Dermis microvascular lymphatic vessel endothelial cell (primary cell): ENCODE data around the gene SUCLG2. TPM values are rescaled to one million over a fixed set of nuclear protein-coding genes. Genes with fewer than 3 reads are reported as not detected.

Source experiments
- DNase-seq, 2 donors: peaks; one replicate each; pipeline versions ENCODE4 v3.0.0 to v3.0.0-alpha.2; 2010; ENCODE audit warnings: low read depth in 2 of 2
- total RNA-seq: library from RNA; depleted of rRNA; stranded (reverse); fragments of >200 nt; gene quantifications from 2 replicates; pipeline ENCODE4 v1.2.1, GENCODE V29; 2014

SUCLG2 gene, protein sequence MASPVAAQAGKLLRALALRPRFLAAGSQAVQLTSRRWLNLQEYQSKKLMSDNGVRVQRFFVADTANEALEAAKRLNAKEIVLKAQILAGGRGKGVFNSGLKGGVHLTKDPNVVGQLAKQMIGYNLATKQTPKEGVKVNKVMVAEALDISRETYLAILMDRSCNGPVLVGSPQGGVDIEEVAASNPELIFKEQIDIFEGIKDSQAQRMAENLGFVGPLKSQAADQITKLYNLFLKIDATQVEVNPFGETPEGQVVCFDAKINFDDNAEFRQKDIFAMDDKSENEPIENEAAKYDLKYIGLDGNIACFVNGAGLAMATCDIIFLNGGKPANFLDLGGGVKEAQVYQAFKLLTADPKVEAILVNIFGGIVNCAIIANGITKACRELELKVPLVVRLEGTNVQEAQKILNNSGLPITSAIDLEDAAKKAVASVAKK
- total RNA-seq, result 31.5 and 34.9 TPM in 2 replicates

DNA sequence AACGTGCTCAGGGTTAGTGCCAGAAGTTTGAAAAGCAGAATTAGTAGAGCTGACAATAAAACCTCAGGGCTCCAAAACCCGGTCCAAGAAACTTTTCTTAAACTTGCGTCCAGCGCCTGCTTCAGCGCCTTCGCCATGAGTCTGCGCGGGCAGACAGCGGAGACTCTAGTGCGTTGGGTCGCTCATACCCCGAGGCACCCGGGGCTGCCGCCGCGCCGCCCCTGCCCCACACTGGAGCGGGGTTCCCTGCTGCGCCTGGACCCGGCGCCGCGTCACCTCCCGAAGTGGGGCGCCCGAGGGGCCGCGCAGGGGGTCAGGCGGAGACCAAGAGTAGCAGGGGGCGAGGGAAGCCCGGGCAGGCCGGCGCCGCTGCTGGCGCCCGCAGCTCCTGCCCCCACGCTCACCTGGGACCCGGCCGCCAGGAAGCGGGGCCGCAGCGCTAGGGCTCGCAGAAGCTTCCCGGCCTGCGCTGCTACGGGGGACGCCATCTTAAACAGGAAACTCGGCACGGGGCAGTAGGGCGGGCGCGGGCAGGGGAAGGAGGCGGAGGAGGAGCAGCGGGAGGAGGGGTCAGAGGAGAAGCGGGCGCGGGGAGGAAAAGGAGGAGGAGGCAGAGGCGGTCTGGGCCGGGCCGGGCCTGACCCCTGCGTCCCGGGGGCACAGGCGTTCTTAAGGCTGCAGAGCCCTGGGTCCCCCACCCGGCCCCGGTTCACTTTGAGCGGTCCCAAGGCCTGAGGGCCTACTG, at the start of gene SUCLG2:
Gene SUCLG2 (minus strand): TSS at position 514 of the 745 bp plus-strand sequence. CDS start 26 bp downstream, at position 488.
- peak; percentile 18 to 84 for DNase-seq

DNA sequence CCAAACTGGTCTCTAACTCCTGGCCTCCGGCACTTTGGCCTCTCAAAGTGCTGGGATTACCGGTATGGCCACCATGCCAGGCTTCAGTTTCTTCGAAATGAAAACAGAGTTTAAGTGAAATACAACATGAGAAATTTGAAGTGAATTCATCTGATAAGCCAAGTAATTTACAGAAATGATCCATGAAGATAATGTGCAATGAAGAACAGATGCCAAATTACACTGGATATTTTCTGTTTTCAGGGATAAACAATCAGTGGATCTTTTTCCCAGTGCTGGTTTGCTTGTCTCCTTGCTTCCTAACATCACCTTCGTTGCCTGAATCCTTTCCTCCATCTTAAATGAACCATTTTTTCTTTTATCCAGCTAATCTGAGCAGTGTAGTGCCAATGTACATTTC, 46.2 kb upstream of the SUCLG2 start:
- DNase-seq, result no peak

DNA sequence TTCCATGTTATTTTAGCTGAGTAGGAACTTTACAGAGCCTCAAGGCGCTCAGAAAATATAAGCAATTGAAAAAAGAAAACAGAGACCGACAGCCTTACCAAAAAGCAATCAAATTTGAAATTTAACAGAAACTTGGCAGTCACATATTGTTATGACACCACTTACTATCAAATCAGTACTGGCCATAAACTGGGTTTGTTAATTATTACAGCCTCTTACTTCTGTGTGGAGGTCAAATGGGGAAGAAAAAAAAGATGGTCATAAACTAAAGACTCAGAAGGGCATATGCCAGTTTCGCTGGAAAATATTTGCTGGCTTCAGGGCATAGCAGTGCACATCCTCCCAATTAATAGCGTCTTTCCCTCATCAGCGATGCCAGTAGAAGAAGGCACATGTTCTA, 45.5 kb upstream of the SUCLG2 start:
- DNase-seq, result no peak

DNA sequence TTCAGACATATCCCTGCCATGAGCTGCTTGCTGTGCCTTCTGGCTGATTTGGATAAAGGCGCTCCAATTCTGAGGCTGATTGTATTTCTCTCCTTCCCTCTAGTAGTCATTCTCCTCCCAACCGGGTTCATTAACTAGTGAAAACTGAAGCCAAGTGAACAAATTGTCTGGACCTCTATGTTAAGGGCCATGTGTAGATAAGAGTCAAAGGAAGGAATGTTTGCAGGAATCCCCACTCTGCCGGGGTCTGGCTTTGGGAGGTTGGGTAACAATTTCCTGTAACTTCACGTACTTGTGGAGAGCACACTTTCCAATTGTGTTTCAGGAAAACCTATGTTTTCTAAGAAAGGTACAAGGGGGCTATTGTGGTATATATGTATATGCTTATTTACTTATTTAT, 38.2 kb upstream of the SUCLG2 start:
- DNase-seq, result no peak

DNA sequence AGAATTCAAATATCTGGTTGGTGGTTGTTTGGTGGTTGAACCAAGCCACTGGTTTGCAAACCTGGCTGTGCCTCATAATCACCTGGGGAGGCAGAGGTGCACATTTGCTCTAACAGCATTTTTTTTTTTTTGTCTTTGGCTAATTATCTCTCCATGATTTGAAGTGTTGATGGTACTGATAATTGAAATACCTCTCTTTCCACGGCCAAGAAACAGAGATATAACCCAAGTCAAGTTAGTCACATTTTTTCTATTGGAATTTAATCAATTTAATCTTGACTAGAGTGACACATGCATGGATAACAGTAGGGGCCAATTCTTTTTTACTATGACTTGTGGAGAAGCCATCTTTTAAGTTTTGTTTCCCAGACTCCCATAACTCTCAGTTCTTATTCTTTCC, 37.5 kb upstream of the SUCLG2 start:
- no peak for DNase-seq

DNA sequence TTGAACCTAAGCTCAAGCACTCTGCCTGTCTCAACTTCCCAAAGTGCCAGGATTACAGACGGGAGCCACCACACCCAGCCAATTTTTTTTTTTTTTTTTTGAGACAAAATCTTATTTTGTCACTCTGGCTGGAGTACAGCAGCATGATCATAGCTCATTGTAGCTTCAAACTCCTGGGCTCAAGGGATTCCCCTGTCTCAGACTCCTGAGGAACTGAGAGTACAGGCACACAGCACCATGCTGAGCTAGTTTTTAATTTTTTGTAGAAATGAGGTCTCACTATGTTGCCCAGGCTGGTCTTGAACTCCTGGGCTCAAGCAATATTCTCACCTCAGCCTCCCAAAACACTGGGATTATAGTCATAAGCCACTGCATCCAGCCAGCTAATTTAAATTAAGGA, 36.8 kb upstream of the SUCLG2 start:
- DNase-seq, result no peak

DNA sequence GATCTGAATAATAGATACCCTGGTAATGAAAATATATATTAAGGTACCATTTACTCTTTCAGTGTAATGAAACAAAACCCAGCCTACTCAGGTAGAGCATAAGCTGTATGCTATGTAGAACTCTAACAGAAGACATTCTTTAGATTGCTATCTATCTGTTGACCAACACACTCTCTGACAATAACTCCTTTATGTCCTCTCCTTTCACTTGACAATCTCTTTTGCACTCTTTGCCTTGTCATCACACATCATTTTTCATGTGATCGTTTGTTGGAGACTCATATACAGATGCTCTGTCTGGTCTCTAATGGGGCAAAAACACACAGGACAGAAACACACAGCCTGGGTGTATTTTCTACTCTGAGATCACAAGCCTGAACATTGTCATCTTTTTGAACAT, 35.4 kb upstream of the SUCLG2 start:
- no peak for DNase-seq

DNA sequence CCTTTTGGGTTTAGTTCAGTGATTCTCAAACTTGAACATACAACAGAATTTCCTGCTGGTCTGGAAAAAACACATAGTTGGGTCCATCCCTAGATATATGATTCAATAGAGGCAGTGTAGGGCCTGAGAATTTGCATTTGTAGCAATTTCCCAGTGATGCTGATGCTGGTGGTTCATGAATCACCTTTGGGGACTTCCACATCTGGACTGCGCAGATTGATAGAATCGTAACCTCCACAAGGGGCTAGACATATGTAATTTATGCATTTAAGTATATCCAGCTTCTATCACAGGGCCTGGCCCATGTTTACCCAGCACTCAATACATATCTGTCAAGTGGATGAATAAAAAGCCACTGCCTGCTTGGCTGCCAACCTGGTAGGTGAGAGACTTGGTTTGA, 33.8 kb upstream of the SUCLG2 start:
- no peak for DNase-seq

DNA sequence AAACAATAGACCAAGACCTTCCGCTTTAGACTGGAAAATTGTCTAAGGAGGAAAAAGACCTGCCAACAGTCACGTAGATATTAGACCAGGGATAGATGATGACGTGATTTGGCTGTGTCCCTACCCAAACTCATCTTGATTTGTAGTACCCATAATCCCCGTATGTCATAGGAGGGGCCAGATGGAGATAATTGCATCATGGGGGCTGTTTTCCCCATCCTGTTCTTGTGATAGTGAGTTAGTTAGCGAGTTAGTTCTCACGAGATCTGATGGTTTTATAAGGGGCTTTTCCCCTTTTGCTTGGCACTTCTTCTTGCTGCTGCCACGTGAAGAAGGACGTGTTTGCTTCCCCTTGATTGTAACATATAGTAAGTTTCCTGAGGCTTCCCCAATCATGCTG, 31.7 kb upstream of the SUCLG2 start:
- DNase-seq, result no peak

DNA sequence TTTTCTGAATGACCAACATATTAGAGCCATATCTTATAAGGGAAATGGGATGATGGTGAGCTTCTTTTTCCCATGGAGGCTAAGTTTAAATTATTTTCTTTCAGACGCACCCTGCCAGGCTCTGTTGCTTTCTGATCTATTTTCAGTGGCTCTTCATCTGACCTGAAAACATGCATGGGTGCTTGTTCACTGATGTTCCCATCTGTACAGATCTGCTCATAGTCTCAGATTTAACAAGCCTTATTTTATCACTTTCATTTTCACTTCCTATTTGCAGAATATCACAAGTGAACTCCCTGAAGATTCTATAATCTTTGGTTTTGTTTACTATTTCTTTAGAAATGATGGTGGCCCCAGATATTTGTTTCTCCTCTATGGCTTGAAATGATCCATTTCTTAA, 31.1 kb upstream of the SUCLG2 start:
- DNase-seq, result no peak

DNA sequence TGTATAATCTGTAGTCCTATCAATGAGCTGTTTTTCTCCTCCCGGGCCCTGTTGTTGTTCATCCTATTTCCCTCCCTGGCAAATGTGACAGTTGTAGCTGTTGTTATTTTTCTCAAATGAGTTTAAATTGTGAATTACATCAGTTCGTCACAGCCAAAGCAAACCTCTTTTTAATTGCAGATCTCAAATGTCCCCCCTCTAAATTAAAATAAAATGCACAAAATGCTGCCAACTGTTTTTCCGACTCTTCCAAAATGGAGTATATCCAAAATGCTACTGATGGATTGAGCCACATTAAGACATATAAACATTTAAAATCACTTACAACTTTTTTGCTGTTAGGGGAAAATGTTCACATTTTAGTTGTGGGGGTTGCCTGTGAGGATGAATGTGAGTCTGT, 29.8 kb upstream of the SUCLG2 start:
- no peak for DNase-seq

DNA sequence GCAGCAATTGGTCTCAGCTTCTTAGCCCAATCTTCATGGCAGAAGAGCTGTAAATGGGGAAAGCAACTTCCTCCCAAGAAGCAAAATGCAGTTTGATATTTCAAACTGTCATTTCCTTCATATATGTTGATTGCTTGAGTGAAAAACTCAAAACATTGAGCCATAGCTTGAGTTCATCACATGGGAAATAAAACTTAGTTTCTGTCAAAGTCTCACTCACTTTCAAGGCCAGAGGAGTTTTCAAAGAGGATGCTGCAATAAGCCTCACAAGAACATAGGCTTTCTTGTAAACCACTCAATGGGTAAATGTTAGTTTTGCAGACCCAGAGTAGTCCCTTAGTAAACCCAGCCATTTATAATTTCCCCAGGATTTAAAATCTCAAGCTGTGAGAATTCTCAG, 29.1 kb upstream of the SUCLG2 start:
- DNase-seq, result no peak

DNA sequence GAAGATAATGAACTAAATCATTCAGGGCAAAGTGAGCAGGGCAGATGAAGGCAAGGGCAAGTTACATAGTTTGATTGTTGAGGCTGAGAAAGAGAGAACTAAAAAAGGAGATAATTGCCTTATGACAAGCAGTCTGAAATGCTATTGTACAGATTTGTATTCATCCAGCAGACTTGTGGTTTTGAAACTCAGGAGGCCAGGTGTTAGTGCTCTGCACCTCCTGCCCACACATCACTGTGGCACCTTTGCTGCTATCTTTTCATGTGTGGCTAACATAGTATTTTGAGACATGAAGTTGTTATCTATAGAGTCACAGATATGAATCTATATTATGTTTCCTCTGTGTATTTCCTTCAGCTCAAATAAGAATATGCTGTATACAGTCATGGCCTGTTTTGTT, 24.3 kb upstream of the SUCLG2 start:
- DNase-seq, result no peak

DNA sequence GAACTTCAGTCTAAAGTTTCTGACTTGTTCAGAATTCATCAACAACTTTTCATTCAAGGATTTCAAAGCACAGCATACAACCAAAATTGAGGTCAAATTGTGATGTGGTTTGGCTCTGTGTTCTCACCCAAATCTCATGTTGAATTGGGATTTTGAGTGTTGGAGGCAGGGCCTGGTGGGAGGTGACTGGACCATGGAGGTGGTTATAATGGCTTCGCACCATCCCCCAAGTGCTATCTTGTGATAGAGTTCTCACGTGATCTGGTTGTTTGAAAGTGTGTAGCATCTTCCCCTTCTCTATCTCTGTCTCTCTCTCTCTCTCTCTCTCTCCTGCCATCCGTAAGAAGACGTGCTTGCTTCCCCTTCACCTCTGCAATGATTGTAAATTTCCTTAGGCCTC, 19.6 kb upstream of the SUCLG2 start:
- no peak for DNase-seq

DNA sequence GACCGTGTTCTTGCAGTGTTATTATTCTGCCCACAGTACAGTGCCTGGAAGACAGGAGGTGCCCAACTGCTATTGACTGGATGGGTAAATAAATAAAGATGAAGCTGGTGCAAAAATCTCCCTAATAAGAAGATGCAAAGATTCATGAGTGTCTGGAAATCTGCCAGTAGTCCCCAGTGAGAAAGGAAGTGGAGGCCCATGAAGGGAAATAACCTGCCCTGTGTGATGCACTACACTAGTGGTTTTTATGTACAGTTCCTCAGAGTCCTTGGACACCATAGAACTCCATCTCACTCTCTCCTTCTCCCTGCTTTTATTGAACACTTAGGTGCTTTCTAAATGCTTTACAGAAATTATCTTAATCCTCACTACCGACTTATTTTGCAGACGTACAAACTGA, 8.3 kb upstream of the SUCLG2 start:
- DNase-seq, result peak in 1 of 2 donors; percentile 13

DNA sequence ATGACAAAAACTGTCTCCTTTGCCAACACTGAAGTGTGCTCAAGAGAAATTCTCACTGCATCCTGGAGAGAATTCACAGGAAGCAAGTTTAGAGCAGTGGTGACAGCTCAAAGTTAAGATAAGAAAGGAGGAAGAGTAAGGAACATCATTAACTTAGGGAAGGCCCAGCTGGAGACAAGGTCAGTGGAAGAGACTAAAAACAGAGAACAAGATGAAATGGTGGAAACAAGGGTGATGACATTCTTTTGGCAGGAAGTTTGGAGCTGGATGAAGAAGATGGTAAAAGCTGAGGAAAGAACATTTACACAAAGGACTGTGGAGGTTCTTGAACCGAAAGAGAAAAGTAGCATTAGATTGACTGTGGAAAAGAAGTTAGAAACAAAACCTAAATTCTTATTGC, 6.7 kb upstream of the SUCLG2 start:
- no peak for DNase-seq

DNA sequence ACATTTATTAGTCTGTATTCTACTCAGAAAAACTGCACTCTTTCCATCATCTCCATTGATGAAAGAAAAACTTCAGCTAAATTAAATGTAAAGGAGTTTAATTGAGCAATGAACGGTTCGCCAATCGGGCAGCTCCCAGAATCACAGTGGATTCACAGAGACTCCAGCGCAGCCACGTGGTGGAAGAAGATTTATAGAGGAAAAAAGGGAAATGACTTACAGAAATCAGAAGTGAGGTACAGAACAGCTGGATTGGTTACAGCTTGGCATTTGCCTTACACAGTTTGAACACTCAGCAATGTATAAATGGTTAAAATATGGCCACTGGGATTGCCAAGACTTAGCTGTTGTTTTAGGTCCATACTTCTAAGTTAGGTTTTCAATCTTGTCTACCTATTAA, 2.8 kb upstream of the SUCLG2 start:
- DNase-seq, result no peak

DNA sequence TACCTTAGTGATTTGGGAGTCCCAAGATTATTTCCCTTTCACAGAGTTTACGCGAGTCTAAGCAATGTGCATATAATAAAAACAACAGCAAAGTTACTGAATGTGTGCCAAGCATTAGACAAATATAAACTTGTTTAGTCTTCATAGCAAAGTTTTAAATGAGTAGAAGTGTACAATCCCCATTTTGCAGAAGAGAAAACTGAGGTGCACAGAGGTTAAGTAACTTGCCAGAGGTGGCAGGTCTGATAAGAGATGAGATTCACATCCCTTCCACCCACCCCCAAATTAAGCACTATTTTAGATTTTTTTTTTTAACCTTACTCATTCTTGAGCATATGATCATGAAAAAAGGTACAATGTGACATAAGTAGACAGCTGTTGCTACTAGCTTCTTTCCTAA, 2.2 kb upstream of the SUCLG2 start:
- no peak for DNase-seq

DNA sequence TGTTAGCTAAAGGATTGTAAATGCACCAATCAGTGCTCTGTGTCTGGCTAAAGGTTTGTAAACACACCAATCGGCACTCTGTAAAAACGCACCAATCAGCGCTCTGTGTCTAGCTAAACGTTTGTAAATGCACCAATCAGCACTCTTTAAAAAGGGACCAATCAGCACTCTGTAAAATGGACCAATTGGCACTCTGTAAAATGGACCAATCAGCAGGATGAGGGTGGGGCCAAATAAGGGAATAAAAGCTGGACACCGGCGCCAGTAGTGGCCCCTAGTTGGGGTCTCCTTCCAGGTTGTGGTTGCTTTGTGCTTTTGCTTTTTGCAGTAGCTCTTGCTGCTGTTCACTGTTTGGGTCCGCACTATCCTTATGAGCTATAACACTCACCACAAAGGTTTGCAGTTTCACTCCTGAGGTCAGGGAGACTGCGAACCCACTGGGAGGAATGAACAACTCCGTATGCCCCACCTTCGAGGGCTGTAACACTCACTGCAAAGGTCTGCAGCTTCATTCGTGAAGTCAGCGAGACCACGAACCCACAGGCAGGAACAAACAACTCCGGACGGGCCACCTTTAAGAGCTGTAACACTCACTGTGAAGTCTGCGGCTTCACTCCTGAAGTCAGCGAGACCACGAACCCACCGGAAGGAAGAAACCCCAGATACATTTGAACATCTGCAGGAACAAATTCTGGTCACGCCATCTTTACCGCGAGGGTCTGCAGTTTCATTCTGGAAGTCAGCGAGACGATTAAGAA, 1.1 kb upstream of the SUCLG2 start:
- DNase-seq, result no peak

DNA sequence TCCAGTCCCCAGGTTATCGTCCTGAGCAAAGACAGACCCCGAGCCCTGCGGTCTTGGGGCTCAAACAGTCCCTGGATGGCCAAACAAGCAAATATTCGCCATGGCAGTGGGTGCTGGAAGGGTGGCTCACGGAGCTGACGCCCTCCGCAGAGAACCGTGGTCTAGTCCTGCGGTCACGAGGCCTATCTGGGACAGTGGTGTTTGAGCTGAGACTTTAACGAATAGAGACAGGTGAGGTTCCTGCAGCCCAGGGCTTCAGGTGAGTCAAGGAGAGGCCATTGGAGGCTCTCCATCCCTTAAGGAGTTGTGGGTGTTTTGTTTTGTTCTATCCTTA, 399 bp upstream of the SUCLG2 start:
- no peak for DNase-seq

DNA sequence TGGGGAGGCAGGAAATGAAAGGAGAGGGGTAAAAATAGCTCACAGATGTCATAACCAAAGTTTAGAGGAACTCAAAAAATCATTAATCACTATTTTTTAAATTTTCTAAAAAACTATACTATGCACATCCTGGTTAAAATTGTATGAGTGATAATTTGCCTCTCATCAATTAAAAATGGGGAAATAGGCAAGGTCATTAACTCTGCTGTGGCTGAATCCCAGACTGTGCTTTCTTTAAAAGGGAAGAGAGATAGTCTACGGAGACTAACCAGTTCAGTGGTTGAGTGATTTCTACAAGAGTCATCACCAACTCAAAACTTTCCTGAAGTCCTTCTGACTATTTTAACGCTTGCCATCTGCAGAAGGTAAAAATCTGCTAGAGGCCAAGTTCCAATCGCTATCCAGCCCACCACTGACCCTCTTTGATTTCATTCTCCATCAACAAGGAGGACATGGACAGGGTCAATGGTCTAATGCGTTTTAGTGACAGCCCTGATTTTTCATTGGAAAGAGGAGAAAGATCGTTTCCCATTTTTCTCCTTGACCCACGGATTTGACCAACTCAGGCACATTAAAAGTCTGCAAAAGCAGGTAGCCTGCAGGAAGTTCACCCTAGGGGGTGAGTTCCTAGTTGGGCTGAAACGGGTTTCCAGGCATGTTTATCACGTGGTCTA, 850 bp downstream of the SUCLG2 start:
- DNase-seq, result no peak

DNA sequence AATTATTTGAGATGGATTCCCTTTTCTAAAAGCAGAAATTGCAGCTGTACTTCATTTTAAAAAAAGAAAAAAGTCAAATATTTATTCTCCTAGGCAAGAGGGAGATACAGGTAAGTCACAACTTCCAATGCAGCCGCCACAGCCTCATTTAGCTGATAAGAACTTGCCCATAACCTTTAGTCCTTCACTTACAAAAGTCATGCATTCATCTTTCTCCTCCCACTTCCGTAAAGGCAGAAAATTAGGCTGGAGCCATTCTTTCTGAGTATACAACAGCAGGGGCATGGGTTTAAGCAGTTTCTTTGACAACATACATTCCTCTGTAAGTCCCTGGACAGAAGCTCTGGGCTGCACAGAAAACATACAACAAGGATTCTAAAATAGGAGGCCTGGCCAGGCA, 4.3 kb downstream of the SUCLG2 start:
- no peak for DNase-seq
